ENCODE measurements around the gene CLTRN. TPM values are rescaled to one million over a fixed set of nuclear protein-coding genes. Genes with fewer than 3 reads are reported as not detected.

Gene CLTRN
- total RNA-seq, 1 experiment from 2014 or later: 9.1 TPM

DNA sequence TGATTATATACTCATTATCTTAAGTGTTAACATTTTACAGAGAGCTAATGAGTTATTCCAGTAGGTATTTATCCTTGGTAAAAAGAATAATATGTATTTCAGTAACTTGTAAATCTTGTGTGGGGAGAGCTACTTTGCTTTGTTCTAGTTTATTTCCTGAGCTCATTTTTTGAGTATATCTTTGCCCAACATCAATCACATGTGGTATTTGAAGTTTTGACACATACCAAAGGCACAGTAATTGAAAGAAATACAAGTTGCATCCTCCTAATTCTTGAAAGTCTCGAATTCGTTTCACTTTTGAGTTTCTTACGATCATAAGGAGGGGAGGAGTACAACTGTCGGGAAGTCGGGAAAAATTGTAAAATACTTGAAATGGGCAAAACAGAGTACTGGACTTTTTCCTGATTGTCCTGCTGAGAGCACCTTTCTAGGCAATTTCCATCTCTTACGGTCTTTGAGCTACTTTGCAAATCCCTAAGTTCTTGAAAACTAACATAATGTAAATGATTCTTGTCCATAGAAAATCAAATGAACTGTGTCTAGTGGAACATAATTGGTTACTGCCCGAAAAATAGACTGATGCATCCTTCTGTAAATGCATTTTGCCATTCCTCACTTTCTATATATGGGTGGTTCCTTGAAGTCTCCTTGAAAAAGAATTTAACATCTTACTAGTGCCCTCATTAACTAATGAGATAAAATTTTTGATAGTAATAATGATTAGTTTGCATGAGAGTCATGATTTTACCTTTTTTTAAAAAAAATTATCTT, 20.6 kb downstream of the CLTRN start:
- Histone ChIP-seq H4K20me1 (ENCODE audit: low read length) (no peaks in the 10 kb centered on the region), H3F3A (ENCODE audit: low read length, unreplicated experiment) (no peaks in the 10 kb centered on the region), H3K9me3 (ENCODE audit: low read length) (no peaks in the 10 kb centered on the region), H3K4me2 (ENCODE audit: low read length) (no peak overlapping the region), H3K36me3 (ENCODE audit: low read depth, low read length) (no peaks in the 10 kb centered on the region), H3K79me2 (ENCODE audit: low read length) (no peaks in the 10 kb centered on the region), H3K27ac (ENCODE audit: low read length) (no peak overlapping the region), H3K9ac (ENCODE audit: low read length) (no peak overlapping the region), H3K4me3 (ENCODE audit: low read length) (no peak overlapping the region), H3K27me3 (ENCODE audit: low read length) (no peaks in the 10 kb centered on the region), H3K9me2 (replicated peaks; ENCODE audit: low read length) (no peaks in the 10 kb centered on the region), H2AFZ (ENCODE audit: low read length) (no peak overlapping the region), H3K4me1 (ENCODE audit: insufficient read depth, low read length) (no peaks in the 10 kb centered on the region)
- DNase-seq (no peak), ATAC-seq (no peak)
- intact Hi-C loops (cut with micrococcal nuclease): loop anchor here (2.0 kb wide), 1 partner anchor 25 kb away; no protein-coding TSS in a partner anchor
- ChIA-PET CTCF (interaction anchor here (2.2 kb wide), 1 partner anchor 76 kb away, joined by 9 read pairs; no protein-coding TSS in a partner anchor), POLR2A (ENCODE audit: unreplicated experiment) (no interaction called here)
- BruUV-seq (replicated peaks): no TSS peak
- TF ChIP-seq, protein P1, sequence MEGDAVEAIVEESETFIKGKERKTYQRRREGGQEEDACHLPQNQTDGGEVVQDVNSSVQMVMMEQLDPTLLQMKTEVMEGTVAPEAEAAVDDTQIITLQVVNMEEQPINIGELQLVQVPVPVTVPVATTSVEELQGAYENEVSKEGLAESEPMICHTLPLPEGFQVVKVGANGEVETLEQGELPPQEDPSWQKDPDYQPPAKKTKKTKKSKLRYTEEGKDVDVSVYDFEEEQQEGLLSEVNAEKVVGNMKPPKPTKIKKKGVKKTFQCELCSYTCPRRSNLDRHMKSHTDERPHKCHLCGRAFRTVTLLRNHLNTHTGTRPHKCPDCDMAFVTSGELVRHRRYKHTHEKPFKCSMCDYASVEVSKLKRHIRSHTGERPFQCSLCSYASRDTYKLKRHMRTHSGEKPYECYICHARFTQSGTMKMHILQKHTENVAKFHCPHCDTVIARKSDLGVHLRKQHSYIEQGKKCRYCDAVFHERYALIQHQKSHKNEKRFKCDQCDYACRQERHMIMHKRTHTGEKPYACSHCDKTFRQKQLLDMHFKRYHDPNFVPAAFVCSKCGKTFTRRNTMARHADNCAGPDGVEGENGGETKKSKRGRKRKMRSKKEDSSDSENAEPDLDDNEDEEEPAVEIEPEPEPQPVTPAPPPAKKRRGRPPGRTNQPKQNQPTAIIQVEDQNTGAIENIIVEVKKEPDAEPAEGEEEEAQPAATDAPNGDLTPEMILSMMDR (conservative IDR thresholded peaks at IDR 0.05; ENCODE audit: low read depth, low read length): no peak
- TF ChIP-seq EZH2 (IDR thresholded peaks at IDR 0.05; ENCODE audit: low read length, unreplicated experiment) (no peak), EZH2phosphoT487 (IDR thresholded peaks at IDR 0.05; ENCODE audit: borderline replicate concordance, low read length) (no peak)

DNA sequence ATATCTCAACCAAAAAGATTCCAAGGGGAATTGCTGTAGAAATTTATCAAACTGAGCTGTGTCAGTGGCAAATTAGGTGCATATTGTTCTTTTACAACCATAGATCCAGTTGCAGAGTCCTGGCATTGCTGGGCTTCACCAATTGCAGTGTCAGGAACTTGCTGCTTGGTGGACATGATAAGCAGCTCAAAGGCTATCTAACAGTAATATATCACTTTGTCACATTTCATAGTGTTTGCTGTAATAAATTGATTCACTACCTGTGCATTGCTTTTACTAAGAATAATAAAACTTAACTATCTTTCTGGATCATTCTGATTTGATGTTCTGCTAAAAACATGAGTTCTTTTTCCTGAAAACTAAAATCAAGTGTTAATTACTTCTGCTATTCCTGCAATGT, 33.0 kb downstream of the CLTRN start:
- no peaks in the 10 kb centered on the region for H3K9me3 ChIP-seq (ENCODE audit: low read length)
- H3K4me2 ChIP-seq (ENCODE audit: low read length): no peak overlapping the region
- no peaks in the 10 kb centered on the region for H3K36me3 ChIP-seq (ENCODE audit: low read depth, low read length)
- CTCF ChIA-PET: no interaction called here
- POLR2A ChIA-PET (ENCODE audit: unreplicated experiment): no interaction called here
- H4K20me1 ChIP-seq (ENCODE audit: low read length): no peaks in the 10 kb centered on the region
- H3K27me3 ChIP-seq (ENCODE audit: low read length): no peaks in the 10 kb centered on the region
- ATAC-seq: no peak
- H3K79me2 ChIP-seq (ENCODE audit: low read length): no peaks in the 10 kb centered on the region
- no peak overlapping the region for H2AFZ ChIP-seq (ENCODE audit: low read length)
- no TSS peak for BruUV-seq (replicated peaks)
- intact Hi-C loops (cut with micrococcal nuclease): no loop called here
- H3K27ac ChIP-seq (ENCODE audit: low read length): no peak overlapping the region
- H3K9me2 ChIP-seq (replicated peaks; ENCODE audit: low read length): no peaks in the 10 kb centered on the region
- no peaks in the 10 kb centered on the region for H3K4me1 ChIP-seq (ENCODE audit: insufficient read depth, low read length)
- no peaks in the 10 kb centered on the region for H3F3A ChIP-seq (ENCODE audit: low read length, unreplicated experiment)
- H3K4me3 ChIP-seq (ENCODE audit: low read length): no peak overlapping the region
- no peak for TF ChIP-seq EZH2 (IDR thresholded peaks at IDR 0.05; ENCODE audit: low read length, unreplicated experiment)
- TF ChIP-seq, protein P1 (conservative IDR thresholded peaks at IDR 0.05; ENCODE audit: low read depth, low read length): no peak
- no peak for TF ChIP-seq EZH2phosphoT487 (IDR thresholded peaks at IDR 0.05; ENCODE audit: borderline replicate concordance, low read length)
- H3K9ac ChIP-seq (ENCODE audit: low read length): no peak overlapping the region
- no peak for DNase-seq

DNA sequence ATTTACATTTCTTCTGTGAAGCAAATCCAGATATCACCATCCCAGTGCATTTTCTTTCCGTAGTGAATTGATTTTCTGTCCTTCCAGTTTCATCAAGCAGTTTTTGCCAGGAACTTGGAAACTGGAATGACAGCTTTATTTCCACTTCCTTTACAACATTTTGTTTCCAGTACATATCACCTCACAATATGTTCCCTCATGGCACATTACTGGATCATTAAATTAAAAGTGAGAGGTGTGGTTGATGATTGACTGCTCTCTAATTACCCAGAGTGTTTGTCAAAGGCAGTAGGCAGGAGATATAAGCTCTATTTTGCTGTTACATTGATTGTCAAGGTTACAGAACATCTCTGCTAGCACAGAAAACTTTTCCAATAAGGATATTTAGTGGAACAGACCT, 41.6 kb downstream of the CLTRN start:
- TF ChIP-seq, protein P1 (conservative IDR thresholded peaks at IDR 0.05; ENCODE audit: low read depth, low read length): no peak
- TF ChIP-seq EZH2phosphoT487 (IDR thresholded peaks at IDR 0.05; ENCODE audit: borderline replicate concordance, low read length) (no peak), EZH2 (IDR thresholded peaks at IDR 0.05; ENCODE audit: low read length, unreplicated experiment) (no peak)
- Histone ChIP-seq H3K4me3 (ENCODE audit: low read length) (no peak overlapping the region), H3K9me2 (replicated peaks; ENCODE audit: low read length) (no peaks in the 10 kb centered on the region), H3K4me2 (ENCODE audit: low read length) (no peak overlapping the region; the same call in 1 of the 2 replicates), H3F3A (ENCODE audit: low read length, unreplicated experiment) (peaks cover 9% of the 10 kb centered on the region), H3K79me2 (ENCODE audit: low read length) (no peaks in the 10 kb centered on the region), H3K36me3 (ENCODE audit: low read depth, low read length) (no peaks in the 10 kb centered on the region), H4K20me1 (ENCODE audit: low read length) (no peaks in the 10 kb centered on the region), H3K9ac (ENCODE audit: low read length) (no peak overlapping the region), H3K27me3 (ENCODE audit: low read length) (no peaks in the 10 kb centered on the region), H2AFZ (ENCODE audit: low read length) (no peak overlapping the region), H3K4me1 (ENCODE audit: insufficient read depth, low read length) (peaks cover 23% of the 10 kb centered on the region), H3K9me3 (ENCODE audit: low read length) (no peaks in the 10 kb centered on the region), H3K27ac (ENCODE audit: low read length) (no peak overlapping the region)
- POLR2A ChIA-PET (ENCODE audit: unreplicated experiment): no interaction called here
- no TSS peak for BruUV-seq (replicated peaks)
- CTCF ChIA-PET: no interaction called here
- intact Hi-C loops (cut with micrococcal nuclease): no loop called here
- DNase-seq (no peak), ATAC-seq (no peak)

All from PC-3 (cell line).